K562 (cell line): ENCODE results near the gene PPM1N. TPM values are rescaled to one million over a fixed set of nuclear protein-coding genes. Genes with fewer than 3 reads are reported as not detected.

Experiments used
- ATAC-seq: fragments of 200-7000 bp; cut with Tn5 transposase; 3 replicates; pipeline ENCODE4 v1.9.1; 2020; ENCODE audit warnings: moderate library complexity
- BruUV-seq: library from RNA; stranded (reverse); fragments of 400-500 nt; replicated peaks from 2 replicates; lab custom pipeline; 2021; lab: Mats Ljungman, UMichigan
- CTCF ChIA-PET: fragments of 300-600 bp; formaldehyde crosslinking; extraction: SDS; loops from one replicate; lab custom pipeline; 2021; ENCODE audit warnings: low intra/inter-chr PET ratio; lab: Yijun Ruan, JAX
- POLR2A ChIA-PET: fragments of 300-600, 350-650 bp; sonication (Branson Sonifier 250); formaldehyde crosslinking; extraction: SDS; loops from one replicate; lab custom pipeline; 2021; ENCODE audit warnings: antibody characterized with exemption, inconsistent platforms; lab: Yijun Ruan, JAX
- DNase-seq, 4 experiments: peaks; one replicate each; pipeline versions ENCODE4 v3.0.0 to v3.0.0-alpha.2; 2011 to 2018; ENCODE audit warnings: low spot score in 3 of 4, mixed read lengths in 3 of 4; ENCODE audit errors: extremely low read depth in 1 of 4
- FAIRE-seq: peaks from 2 replicates; lab custom pipeline; 2011; peaks lifted over from hg19 to GRCh38; lab: Jason Lieb, UNC
- H2AFZ ChIP-seq: 2 replicates; pipeline ENCODE4 v1.6.0; 2011; ENCODE audit warnings: low read depth, low read length, control low read depth, inconsistent platforms
- H3K27ac ChIP-seq: fragments of 200-600 bp; 3 replicates; pipeline ENCODE4 v1.8.0; 2011; ENCODE audit warnings: low read depth, mild to moderate bottlenecking, control low read depth, inconsistent platforms, low read length, moderate library complexity, mixed read lengths; ENCODE audit errors: extremely low read depth
- H3K27me3 ChIP-seq, 2 experiments: fragments of 300-600 bp in 1 of 2; 2 replicates in 1 of 2; 3 replicates in 1 of 2; pipeline versions ENCODE4 v1.6.0 to v1.8.0; 2011; ENCODE audit warnings: inconsistent platforms in 2 of 2, low read length in 2 of 2, mild to moderate bottlenecking in 1 of 2, mixed read lengths in 1 of 2, moderate library complexity in 1 of 2; ENCODE audit not compliant: control insufficient read depth in 2 of 2, insufficient read depth in 2 of 2
- H3K36me3 ChIP-seq: fragments of 300-600 bp; 3 replicates; pipeline ENCODE4 v1.8.0; 2011; ENCODE audit warnings: mild to moderate bottlenecking, low read length, inconsistent platforms; ENCODE audit not compliant: control insufficient read depth, insufficient read depth
- H3K4me1 ChIP-seq, 2 experiments: fragments of 200-600 bp in 1 of 2; replicated peaks in 1 of 2; 2 replicates in 1 of 2; 3 replicates in 1 of 2; pipeline versions ENCODE4 v1.5.1 to v1.8.0; 2011; ENCODE audit warnings: inconsistent platforms in 2 of 2, low read length in 2 of 2, mild to moderate bottlenecking in 1 of 2, mixed read lengths in 1 of 2, moderate library complexity in 1 of 2; ENCODE audit not compliant: control insufficient read depth in 2 of 2, insufficient read depth in 2 of 2
- H3K4me2 ChIP-seq: 2 replicates; pipeline ENCODE4 v1.6.1; 2011; ENCODE audit warnings: low read length, control low read depth, inconsistent platforms, mixed read lengths; ENCODE audit not compliant: insufficient read depth
- H3K4me3 ChIP-seq: fragments of 200-600 bp; sonication (generic), shearing (Covaris generic); 2 replicates; pipeline ENCODE4 v1.5.1; 2016; ENCODE audit warnings: control low read depth, inconsistent platforms
- H3K79me2 ChIP-seq: fragments of 200-600 bp; 3 replicates; pipeline ENCODE4 v1.8.0; 2011; ENCODE audit warnings: low read length, inconsistent platforms; ENCODE audit not compliant: control insufficient read depth, insufficient read depth
- H3K9ac ChIP-seq, 2 experiments: 2 replicates each; pipeline versions ENCODE4 v1.6.0 to v1.6.1; 2011; ENCODE audit warnings: low read depth in 2 of 2, low read length in 2 of 2, control low read depth in 1 of 2, inconsistent platforms in 1 of 2, mild to moderate bottlenecking in 1 of 2, mixed read lengths in 1 of 2; ENCODE audit not compliant: insufficient read depth in 1 of 2
- H3K9me1 ChIP-seq: one replicate; pipeline ENCODE4 v1.6.0; 2011; ENCODE audit warnings: inconsistent platforms, mild to moderate bottlenecking, low read length, moderate library complexity; ENCODE audit not compliant: control insufficient read depth, insufficient read depth
- H3K9me3 ChIP-seq: replicated peaks from 2 replicates; pipeline ENCODE4 v1.5.1; 2011; ENCODE audit warnings: low read depth, low read length, inconsistent platforms; ENCODE audit not compliant: control insufficient read depth, insufficient read depth
- H4K20me1 ChIP-seq: replicated peaks from 2 replicates; pipeline ENCODE4 v1.6.1; 2011; ENCODE audit warnings: low read length, inconsistent platforms, mixed read lengths; ENCODE audit not compliant: control insufficient read depth, insufficient read depth
- BRD4 ChIP-seq: fragments of 200-600 bp; sonication (generic); IDR thresholded peaks from 2 replicates; pipeline ENCODE4 v1.6.1; 2017; ENCODE audit warnings: inconsistent platforms
- CTBP1 ChIP-seq: fragments of 450-650 bp; IDR thresholded peaks from 2 replicates; pipeline ENCODE4 v1.6.1; 2016; ENCODE audit warnings: borderline replicate concordance
- DACH1 ChIP-seq: fragments of 450-650 bp; IDR thresholded peaks from 2 replicates; pipeline ENCODE4 v1.6.1; 2018; ENCODE audit not compliant: partially characterized antibody
- DDX20 ChIP-seq: fragments of 450-650 bp; IDR thresholded peaks from 2 replicates; pipeline ENCODE4 v1.6.1; 2016; ENCODE audit warnings: missing genetic modification characterization, low read depth, mild to moderate bottlenecking, missing compliant biosample characterization, moderate library complexity
- E2F3 ChIP-seq: fragments of 250-450 bp; sonication (Bioruptor Pico); IDR thresholded peaks from 2 replicates; pipeline ENCODE4 v1.4.0; 2020; ENCODE audit warnings: mild to moderate bottlenecking
- ETS1 ChIP-seq: conservative IDR thresholded peaks from 2 replicates; pipeline ENCODE4 v1.6.1; 2011; ENCODE audit warnings: low read depth, mild to moderate bottlenecking, low read length; ENCODE audit not compliant: control insufficient read depth
- LEF1 ChIP-seq: fragments of 450-650 bp; IDR thresholded peaks from 2 replicates; pipeline ENCODE4 v1.6.1; 2016; ENCODE audit warnings: mild to moderate bottlenecking
- NEUROD1 ChIP-seq: fragments of 150-350 bp; IDR thresholded peaks from 2 replicates; pipeline ENCODE4 v1.6.1; 2014; ENCODE audit warnings: borderline replicate concordance, low read length, low read depth; ENCODE audit not compliant: partially characterized antibody
- NONO ChIP-seq, 2 experiments: fragments of 200-400 bp in 1 of 2; fragments of 450-650 bp in 1 of 2; formaldehyde crosslinking in 1 of 2; IDR thresholded peaks; 2 replicates each; pipeline ENCODE4 v1.6.1; 2017; ENCODE audit warnings: low read depth in 2 of 2, mild to moderate bottlenecking in 2 of 2, moderate library complexity in 2 of 2, low read length in 1 of 2
- SAP30 ChIP-seq: fragments of 200-600 bp; sonication (generic); IDR thresholded peaks from 2 replicates; pipeline ENCODE4 v1.6.1; 2012; ENCODE audit warnings: borderline replicate concordance, low read depth, mild to moderate bottlenecking, moderate library complexity, low read length, control low read depth, inconsistent platforms; ENCODE audit not compliant: insufficient read depth, poor library complexity, severe bottlenecking
- SMAD3 ChIP-seq: fragments of 450-650 bp; formaldehyde crosslinking; conservative IDR thresholded peaks from 2 replicates; pipeline ENCODE4 v1.4.0; 2020; ENCODE audit warnings: mild to moderate bottlenecking
- SMARCA4 ChIP-seq: fragments of 450-650 bp; IDR thresholded peaks from 2 replicates; pipeline ENCODE4 v1.6.1; 2016
- SRSF3 ChIP-seq: fragments of 200-400 bp; formaldehyde crosslinking; IDR thresholded peaks from 2 replicates; pipeline ENCODE4 v1.6.1; 2016; ENCODE audit warnings: mild to moderate bottlenecking, low read length, moderate library complexity; ENCODE audit not compliant: insufficient read depth
- U2AF2 ChIP-seq: fragments of 200-400 bp; formaldehyde crosslinking; optimal IDR thresholded peaks from 2 replicates; pipeline ENCODE3; 2017; ENCODE audit warnings: low read depth, mild to moderate bottlenecking, low read length
- ZKSCAN1 ChIP-seq: fragments of 150-350 bp; IDR thresholded peaks from 2 replicates; pipeline ENCODE4 v1.6.1; 2016; ENCODE audit warnings: low read depth, low read length
- ZNF280A ChIP-seq: fragments of 450-650 bp; IDR thresholded peaks from 2 replicates; pipeline ENCODE4 v1.6.1; 2018; ENCODE audit warnings: mild to moderate bottlenecking, low read depth; ENCODE audit not compliant: partially characterized antibody
- ZNF354B ChIP-seq: fragments of 250-450 bp; sonication (Bioruptor Pico); IDR thresholded peaks from 2 replicates; pipeline ENCODE4 v1.4.0; 2020
- ZNF384 ChIP-seq: IDR thresholded peaks from 2 replicates; pipeline ENCODE4 v1.6.1; 2012; ENCODE audit warnings: low read depth, low read length, improper control_type of control experiment
- ZNF639 ChIP-seq, 2 experiments: fragments of 200-800 bp in 1 of 2; sonication (Bioruptor generic) in 1 of 2; sonication (generic) in 1 of 2; formaldehyde crosslinking in 1 of 2; IDR thresholded peaks in 1 of 2; conservative IDR thresholded peaks in 1 of 2; 2 replicates each; pipeline versions ENCODE4 v1.5.0 to v1.6.1; 2016 to 2020; ENCODE audit warnings: missing compliant biosample characterization in 1 of 2, missing genetic modification characterization in 1 of 2, missing genetic modification reagents in 1 of 2
- WGBS: fragments of 100-300 bp; shearing (Covaris generic); methylation state at CpG from one replicate; pipeline ENCODE4 v1.1.6; 2016; ENCODE audit warnings: low coverage, mixed read lengths; ENCODE audit not compliant: insufficient coverage; ENCODE audit errors: missing lambda C conversion rate; 5-methylcytosine and 5-hydroxymethylcytosine counted together
- in situ Hi-C: fragments of 300-500 bp; cut with MboI; formaldehyde crosslinking; loops from 4 replicates; pipeline ENCODE4 v1.15.0; 2018; ENCODE audit warnings: inconsistent platforms, mixed read lengths
- intact Hi-C: fragments of 100-400 bp; cut with micrococcal nuclease; formaldehyde crosslinking; loops from 2 replicates; pipeline ENCODE4 v1.14.2; 2022
- polyA plus RNA-seq, 8 experiments: library from polyadenylated mRNA; depleted of rRNA in 4 of 8; stranded (reverse) in 5 of 8; unstranded in 3 of 8; fragments of >200 nt; fragmentation: Nextera tagmentation in 2 of 8; fragmentation: Illumina TruSeq in 1 of 8; extraction: Ambion mirVana in 2 of 8; extraction: Trizol in 1 of 8; gene quantifications; 2 replicates each; pipeline versions ENCODE4 v1.2.1 to v1.2.3, GENCODE V29; 2011 to 2014; ENCODE audit warnings: inconsistent platforms in 1 of 8, missing spikeins in 1 of 8
- total RNA-seq, 7 experiments: library from RNA; depleted of rRNA in 6 of 7; stranded (reverse); fragments of >200 nt in 6 of 7; fragmentation: Illumina TruSeq in 2 of 7; extraction: Trizol in 2 of 7; gene quantifications; 2 replicates each; pipeline versions ENCODE4 v1.2.1 to v1.2.3, GENCODE V29; 2011 to 2021; ENCODE audit warnings: low replicate concordance in 1 of 7

Gene PPM1N
- total and polyA plus RNA-seq, 9 of the 15 experiments (the other 6 are each of a cell fraction or from before 2014, with no cell fraction given), result 4.5 to 15.6 (median 8.7) TPM

- POLR2A ChIA-PET, result interaction anchor here (0.6 to 4.1 kb wide), 16 partner anchors 10 to 297 kb away, joined by 3 to 51 read pairs (median 4); partner anchors contain the start of gene ERCC1
- CTCF ChIA-PET, result interaction anchor here (2.8 kb wide), 1 partner anchor 29 kb away, joined by 11 read pairs; no protein-coding TSS in a partner anchor
- H3K4me3 ChIP-seq, result peak overlapping the region; percentile 88
- H3K36me3 ChIP-seq, result no peaks in the 10 kb centered on the region
- in situ Hi-C loops (no loop called here), intact Hi-C loops (no loop called here)
- H3K9me3 ChIP-seq, result no peaks in the 10 kb centered on the region
- H3K4me1 ChIP-seq, result peaks cover 21 to 53% of the 10 kb centered on the region in 2 experiments; a peak in 4 of 5 replicates
- FAIRE-seq (no peak), DNase-seq (peak in 1 of 4 experiments; percentile 32), ATAC-seq (no peak)
- no peaks in the 10 kb centered on the region for H3K9me1 ChIP-seq
- H3K9ac ChIP-seq, result peak overlapping the region; percentile 87 to 97
- no peaks in the 10 kb centered on the region for H4K20me1 ChIP-seq
- peak overlapping the region; percentile 88; the same call in 1 of the 3 replicates for H3K27ac ChIP-seq
- H3K4me2 ChIP-seq, result peak overlapping the region; percentile 99
- BruUV-seq, result TSS peak; percentile 90
- H2AFZ ChIP-seq, result peak overlapping the region; percentile 98
- 3% methylated on average over 31 of the region's 31 CpGs for WGBS
- H3K79me2 ChIP-seq, result no peaks in the 10 kb centered on the region
- H3K27me3 ChIP-seq, result no peaks in the 10 kb centered on the region
- TF ChIP-seq BRD4 (no peak), ZNF280A (no peak), ZNF639 (CRISPR knock-in tag; conservative IDR thresholded peaks at IDR 0.05 in 1 of 2, IDR thresholded peaks at IDR 0.05 in 1 of 2) (0 out of 4 replicates have a peak, but pooled peaks of 1 of the 2 experiments have one; percentile 23), NONO (IDR thresholded peaks at IDR 0.05; ENCODE audit: low read depth in 2 of 2, low read length in 1 of 2) (no peak), U2AF2 (no peak), ZNF384 (no peak), DACH1 (no peak), SMARCA4 (no peak), ETS1 (peak; percentile 19; the same call in 1 of the 2 replicates), SAP30 (peak; percentile 20), E2F3 (CRISPR knock-in tag) (no peak), SMAD3 (CRISPR knock-in tag) (no peak), ZNF354B (CRISPR knock-in tag) (no peak), NEUROD1 (no peak), ZKSCAN1 (no peak), DDX20 (tag) (no peak), CTBP1 (no peak), LEF1 (no peak), SRSF3 (no peak)
These were observed 30.0 kb upstream of the PPM1N start for GRCh38 chr19:45468159-45468651.
